ENCODE data around the gene S1PR4.
A peak's percentile ranks its signal among the peaks of the same experiment; 100 is the strongest.
"Not testable (repeated sequence)": the region's sequence is repeated elsewhere in the genome, so short reads cannot be mapped to it uniquely, and the experiment has no call there.

The S1PR4 gene

GRCh38 chr19:3183721-3184641 is 5.4 kb downstream of the S1PR4 start:
- no peak for DNase-seq

GRCh38 chr19:3184847-3185460 is 6.4 kb downstream of the S1PR4 start:
- peak; percentile 72 for DNase-seq

- peak; percentile 87 for DNase-seq
These were observed 7.0 kb downstream of the S1PR4 start, which contains the start of gene NCLN for GRCh38 chr19:3185461-3186159. NCLN (plus strand) TSS chr19:3185930; CDS start chr19:3186031, 101 bp downstream.

GRCh38 chr19:3186160-3186688 is 7.7 kb downstream of the S1PR4 start:
- DNase-seq: no peak

- no peak for DNase-seq
These were observed 8.5 kb downstream of the S1PR4 start for GRCh38 chr19:3186891-3187661.

GRCh38 chr19:3187662-3188511 is 9.3 kb downstream of the S1PR4 start:
- no peak for DNase-seq

GRCh38 chr19:3188627-3189596 is 10.3 kb downstream of the S1PR4 start:
- DNase-seq: no peak

GRCh38 chr19:3189702-3190469 is 11.3 kb downstream of the S1PR4 start:
- no peak for DNase-seq

GRCh38 chr19:3190470-3190770 is 11.9 kb downstream of the S1PR4 start:
- no peak for DNase-seq

- DNase-seq: no peak
These were observed 12.6 kb downstream of the S1PR4 start for GRCh38 chr19:3190921-3191805.

- DNase-seq: not testable (repeated sequence)
These were observed 13.2 kb downstream of the S1PR4 start for GRCh38 chr19:3191806-3192104.

GRCh38 chr19:3192228-3192635 is 13.7 kb downstream of the S1PR4 start:
- DNase-seq: no peak

GRCh38 chr19:3192684-3193083 is 14.1 kb downstream of the S1PR4 start:
- no peak for DNase-seq

GRCh38 chr19:3193256-3194105 is 14.9 kb downstream of the S1PR4 start:
- no peak for DNase-seq

GRCh38 chr19:3194106-3195087 is 15.8 kb downstream of the S1PR4 start:
- no peak for DNase-seq
